Pons (tissue), 1 donor: ENCODE results near the gene DSC2.

Source experiments
- DNase-seq: peaks from one replicate; pipeline ENCODE4 v3.0.0-alpha.2; 2016; ENCODE audit warnings: low spot score

DSC2 gene

DNA sequence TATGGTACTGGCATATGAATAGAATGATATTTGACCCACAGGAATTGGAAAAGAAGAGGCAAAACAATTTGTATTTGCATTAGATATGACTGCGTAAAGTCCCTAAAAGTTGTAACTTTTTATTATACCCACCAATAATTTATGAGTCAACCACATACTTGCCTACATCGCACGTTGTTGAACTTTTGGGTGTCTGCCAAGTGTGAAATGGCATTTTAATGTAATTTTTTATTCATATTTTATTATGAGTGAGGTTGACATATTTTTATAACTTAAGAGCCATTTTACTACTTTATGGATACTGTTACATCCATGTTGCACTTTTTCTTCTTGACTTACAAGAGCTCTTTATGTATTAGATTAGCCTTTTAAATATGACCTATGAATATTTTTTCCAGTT is 4.6 kb downstream of the DSC2 start:
- DNase-seq: no peak

- no peak for DNase-seq
These were observed 8.3 kb downstream of the DSC2 start for GRCh38 chr18:31093880-31094279.

GRCh38 chr18:31093294-31093693 is 8.9 kb downstream of the DSC2 start:
- DNase-seq: no peak

GRCh38 chr18:31091350-31091749 is 10.9 kb downstream of the DSC2 start:
- no peak for DNase-seq

GRCh38 chr18:31088532-31088931 is 13.7 kb downstream of the DSC2 start:
- no peak for DNase-seq

DNA sequence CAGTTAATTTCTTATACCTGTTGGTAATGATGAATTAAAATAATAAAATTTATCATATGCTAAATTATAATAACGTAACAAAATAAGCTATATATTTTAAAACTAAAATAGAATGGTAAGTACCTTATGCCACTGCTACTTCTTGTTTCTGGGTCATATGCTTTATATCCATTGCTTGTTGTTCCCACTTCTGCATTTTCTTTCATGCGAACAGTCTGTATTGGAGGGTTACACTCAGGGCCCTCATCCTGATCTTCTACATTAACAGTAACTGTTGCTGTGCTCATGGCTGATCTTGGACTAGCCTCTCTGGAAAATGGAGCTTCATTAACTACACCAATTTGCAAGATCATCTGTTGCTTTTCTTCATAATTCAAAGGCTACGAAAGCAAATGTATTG is 22.2 kb downstream of the DSC2 start:
- peak; percentile 26 for DNase-seq

GRCh38 chr18:31077878-31078277 is 24.3 kb downstream of the DSC2 start:
- DNase-seq: no peak

- DNase-seq: no peak
These were observed 30.0 kb downstream of the DSC2 start for GRCh38 chr18:31072175-31072574.

DNA sequence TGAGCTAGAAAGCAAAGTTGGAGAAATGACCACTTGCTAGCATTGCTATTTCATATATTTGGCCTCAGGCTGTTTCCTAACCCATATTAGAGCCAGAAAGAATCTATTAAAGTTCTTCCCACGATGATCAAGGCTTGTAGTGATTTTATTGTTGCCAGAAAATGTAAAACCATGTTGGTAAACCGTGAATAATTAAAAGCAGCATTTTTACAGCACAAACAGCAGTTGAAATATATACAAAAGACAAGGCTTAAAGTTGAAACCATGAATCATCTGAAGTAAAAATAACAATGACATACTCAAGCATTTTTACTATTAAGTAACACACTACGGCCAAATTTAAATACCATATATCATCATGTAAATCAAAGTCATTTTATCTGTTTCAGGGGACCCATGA is 32.0 kb downstream of the DSC2 start:
- DNase-seq: no peak

GRCh38 chr18:31066266-31066665 is 36.0 kb downstream of the DSC2 start:
- no peak for DNase-seq

DNA sequence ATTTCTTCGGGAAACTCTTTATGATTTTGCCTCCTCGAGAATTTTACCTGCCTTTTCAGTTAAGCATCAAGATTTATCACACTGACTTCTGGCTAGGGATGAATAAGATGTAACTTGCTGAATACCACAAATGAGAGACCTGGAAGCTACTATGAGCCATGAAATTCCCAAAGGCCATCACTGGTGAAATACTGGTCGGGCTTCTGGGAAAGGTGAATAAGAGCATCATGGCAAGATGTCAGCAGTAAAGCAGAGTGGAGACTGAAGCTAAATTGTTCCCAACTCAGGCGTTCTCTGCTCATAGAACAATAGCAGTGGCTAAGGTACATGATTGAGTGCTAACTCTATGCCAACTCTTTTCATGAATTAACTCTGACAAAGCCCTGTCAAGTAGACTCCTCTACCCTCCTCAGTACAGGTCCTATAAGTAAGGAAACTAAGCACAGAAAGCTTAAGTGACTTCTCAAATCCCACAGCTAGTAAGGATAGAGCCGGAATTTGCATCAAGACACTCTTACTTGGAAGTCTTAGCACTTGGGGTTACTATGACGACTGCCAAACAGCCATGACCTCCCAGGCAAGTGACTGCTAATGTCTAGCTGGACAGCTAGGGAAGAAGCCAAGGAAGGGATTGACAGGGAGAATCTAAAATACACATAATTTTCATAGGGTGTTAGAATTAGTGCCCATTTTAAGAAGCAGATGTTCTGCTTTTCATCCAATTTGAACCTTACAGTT is 37.0 kb downstream of the DSC2 start:
- DNase-seq: no peak

DNA sequence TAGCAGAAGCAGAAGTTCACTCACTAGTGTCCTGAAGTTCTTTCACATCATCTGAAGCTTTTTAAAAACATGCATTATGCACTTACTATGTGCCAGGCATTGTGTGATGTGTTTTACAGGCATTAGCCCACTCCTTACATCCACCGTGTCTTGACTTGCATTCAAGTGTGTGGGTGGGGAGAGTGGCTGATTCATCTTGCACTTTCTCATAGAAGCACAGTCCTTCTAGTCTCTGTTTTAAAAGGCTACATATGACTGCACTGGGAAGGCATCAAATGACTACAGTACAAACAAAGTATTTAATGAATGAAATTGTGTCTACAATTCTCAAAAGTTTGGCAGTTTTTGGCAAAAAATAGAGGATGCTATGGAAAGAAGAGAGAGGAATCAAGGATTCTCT is 38.1 kb downstream of the DSC2 start:
- DNase-seq: no peak

- DNase-seq: no peak
These were observed 40.3 kb downstream of the DSC2 start for GRCh38 chr18:31061945-31062344.

GRCh38 chr18:31058897-31059296 is 43.3 kb downstream of the DSC2 start:
- no peak for DNase-seq

DNA sequence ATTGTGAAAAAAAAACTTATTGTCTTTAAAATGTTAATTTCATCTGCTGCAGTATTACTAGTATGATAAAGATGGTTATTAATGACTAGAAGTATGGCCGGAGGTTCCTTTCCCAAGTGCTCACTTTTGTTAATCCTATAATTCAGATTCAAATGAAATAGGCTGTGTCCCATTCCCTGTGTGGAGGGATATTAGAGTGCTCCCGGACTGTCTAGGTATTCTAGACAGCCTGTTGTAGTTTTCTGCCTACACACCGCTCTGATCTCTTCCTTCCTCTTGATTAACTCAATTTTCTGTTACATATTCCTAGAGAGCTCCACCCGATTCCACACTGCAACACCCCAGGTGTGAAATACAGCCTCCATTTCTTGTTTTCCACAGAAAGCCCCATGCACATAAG is 44.3 kb downstream of the DSC2 start:
- no peak for DNase-seq

- DNase-seq: no peak
These were observed 45.2 kb downstream of the DSC2 start for GRCh38 chr18:31057051-31057450.

GRCh38 chr18:31056296-31056695 is 45.9 kb downstream of the DSC2 start:
- DNase-seq: no peak

DNA sequence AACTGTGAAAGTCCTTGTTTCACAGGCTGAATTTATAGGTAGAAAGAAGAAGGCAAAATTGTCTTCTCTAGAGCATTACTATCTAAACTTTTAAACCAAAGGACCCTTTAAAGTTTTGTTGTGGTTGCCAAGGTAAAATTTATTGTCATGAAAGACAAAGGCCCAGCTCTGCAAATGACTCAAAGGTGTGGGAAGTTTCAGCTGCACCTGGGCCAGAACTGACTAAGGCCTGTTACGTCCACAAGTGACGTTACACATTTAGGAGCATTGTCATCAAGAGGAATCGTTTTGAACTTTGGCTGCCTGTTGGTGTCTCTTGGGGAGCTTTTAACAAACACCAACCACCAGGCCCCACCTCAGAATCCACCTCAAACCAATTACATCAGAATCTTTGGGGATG is 51.6 kb downstream of the DSC2 start:
- DNase-seq: no peak

DNA sequence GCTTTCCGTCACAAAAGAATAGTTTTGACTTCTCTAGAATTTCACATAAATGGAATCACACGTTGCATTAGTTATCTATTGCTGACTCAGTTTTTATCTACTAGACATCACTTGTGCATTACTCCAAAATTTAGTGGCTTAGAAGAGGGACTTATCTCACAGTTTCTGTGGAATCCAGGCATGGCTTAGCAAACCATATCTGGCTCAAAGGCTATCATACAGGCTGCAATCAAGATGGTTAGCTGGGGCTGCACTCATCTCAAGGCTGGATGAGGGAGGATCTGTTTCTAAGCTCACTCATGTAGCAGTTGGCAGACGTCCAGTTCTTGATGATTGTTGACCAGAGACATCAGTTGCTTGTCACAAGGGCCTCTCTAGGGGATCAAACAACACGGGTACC is 53.0 kb downstream of the DSC2 start:
- no peak for DNase-seq

DNA sequence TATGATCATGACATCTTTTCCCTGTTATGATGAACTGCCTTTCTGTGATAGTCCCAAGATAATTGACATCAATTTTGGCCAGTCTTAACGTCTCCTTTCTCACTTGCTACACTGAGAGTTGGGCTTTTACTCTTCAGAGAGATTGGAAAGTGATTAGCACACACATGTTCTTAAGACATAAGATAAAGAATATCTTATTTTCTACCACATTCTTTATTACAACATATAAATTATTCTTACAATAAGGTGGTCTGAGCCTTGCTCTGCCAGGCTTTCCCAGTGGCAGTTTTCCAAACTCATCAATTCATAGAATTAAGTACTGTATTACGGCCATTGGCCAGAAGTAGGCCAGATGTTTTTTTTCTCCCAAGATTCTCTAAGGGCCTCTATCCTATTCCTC is 54.0 kb downstream of the DSC2 start:
- no peak for DNase-seq

DNA sequence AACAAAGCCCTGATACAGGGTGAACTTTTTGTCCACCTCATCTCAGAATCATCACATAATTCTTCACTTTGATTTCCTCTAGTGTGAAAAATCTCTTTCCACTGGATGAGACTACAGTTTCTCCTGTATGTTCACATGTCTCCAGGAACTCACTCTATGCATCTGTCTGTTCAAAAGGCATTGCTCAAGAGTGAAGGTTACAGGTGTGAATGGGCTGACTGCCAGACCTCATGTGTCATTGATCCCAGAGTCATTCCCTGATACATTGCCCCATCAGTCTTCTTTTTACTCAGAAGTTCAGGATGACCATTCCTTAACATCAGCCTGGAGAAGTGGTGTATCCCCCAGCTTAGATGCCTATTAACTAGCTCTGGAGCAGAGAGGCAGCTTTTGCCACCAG is 55.3 kb downstream of the DSC2 start:
- DNase-seq: no peak

DNA sequence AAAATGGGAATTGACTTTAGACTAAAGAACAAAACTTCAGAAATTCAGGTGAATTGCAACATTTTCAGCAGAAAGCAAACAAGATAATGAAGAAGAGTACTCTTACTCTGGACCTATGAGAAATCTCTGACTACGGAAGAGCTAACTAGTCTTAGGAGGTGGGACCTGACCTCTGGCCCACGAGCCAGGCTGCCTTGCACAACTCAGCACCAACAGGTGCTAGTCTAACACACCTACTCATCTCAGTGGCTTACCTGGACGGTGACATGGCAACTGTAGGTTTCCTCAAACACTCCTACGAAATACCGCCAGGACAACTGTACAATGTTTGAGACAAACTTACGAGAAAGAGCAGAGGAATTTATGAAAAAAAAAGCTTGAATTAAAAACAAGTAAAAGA is 56.6 kb downstream of the DSC2 start:
- DNase-seq: no peak

DNA sequence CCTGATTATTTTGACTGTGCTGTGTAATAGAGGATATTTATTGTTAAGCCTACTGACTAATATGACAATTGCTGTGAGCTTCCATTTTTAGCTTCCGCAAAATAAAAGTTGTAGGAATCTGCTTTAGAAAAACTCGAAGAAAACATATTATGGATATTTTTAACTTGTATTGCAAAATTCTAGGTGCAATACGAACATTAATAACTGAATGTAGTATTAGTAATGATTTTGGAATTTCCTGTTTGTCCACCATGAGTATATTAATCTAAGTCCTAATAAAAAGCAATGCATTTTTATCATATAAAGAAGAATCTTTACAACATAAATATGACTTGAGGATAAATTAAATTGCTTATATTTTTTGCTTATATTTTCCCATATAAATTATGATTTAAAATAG is 57.3 kb downstream of the DSC2 start:
- no peak for DNase-seq

DNA sequence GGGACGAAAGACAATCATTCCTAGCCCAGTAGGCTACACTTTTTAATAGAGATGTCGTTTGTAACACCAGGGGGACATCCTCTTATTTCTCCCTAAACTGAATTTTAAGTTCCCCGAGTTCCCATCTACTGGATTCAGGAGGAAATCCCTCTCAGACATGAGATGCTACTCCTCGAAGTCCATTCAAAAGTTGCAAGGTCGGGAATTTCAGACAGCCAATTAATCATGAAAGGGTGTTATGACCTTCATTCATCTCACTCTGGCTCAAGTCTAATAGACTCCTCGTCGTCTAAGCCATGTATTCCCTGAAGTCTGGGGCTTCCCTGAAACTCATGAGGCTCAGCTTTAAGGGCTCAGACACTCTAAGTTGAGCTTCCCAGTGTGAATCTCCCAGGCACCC is 58.5 kb downstream of the DSC2 start:
- no peak for DNase-seq
